ENCODE results near the gene LATS1.

The LATS1 gene

GRCh38 chr6:149648148-149649145 lies 69.5 kb downstream of the LATS1 start, which contains the start of gene KATNA1:
Gene KATNA1 (minus strand): TSS chr6:149648714. CDS start chr6:149638547, 10,167 bp downstream.
- peak; percentile 85 to 94 for DNase-seq

GRCh38 chr6:149646599-149646998 lies 71.3 kb downstream of the LATS1 start:
- no peak for DNase-seq

- no peak for DNase-seq
These were observed 74.9 kb downstream of the LATS1 start for GRCh38 chr6:149642829-149643580.

GRCh38 chr6:149636124-149636523 lies 81.8 kb downstream of the LATS1 start:
- no peak for DNase-seq

- DNase-seq, result no peak
These were observed 83.6 kb downstream of the LATS1 start for GRCh38 chr6:149634315-149634714.

- no peak for DNase-seq
These were observed 88.9 kb downstream of the LATS1 start for GRCh38 chr6:149628875-149629510.

- DNase-seq, result no peak
These were observed 90.2 kb downstream of the LATS1 start for GRCh38 chr6:149627672-149628071.

GRCh38 chr6:149615805-149616204 lies 102.1 kb downstream of the LATS1 start:
- DNase-seq, result no peak

- DNase-seq, result no peak
These were observed 103.6 kb downstream of the LATS1 start for GRCh38 chr6:149614337-149614736.

GRCh38 chr6:149608381-149608982 lies 109.4 kb downstream of the LATS1 start:
- no peak for DNase-seq
